HepG2 (cell line): ENCODE results near the gene CPEB4. TPM values are rescaled to one million over a fixed set of nuclear protein-coding genes. Genes with fewer than 3 reads are reported as not detected.

Experiments used
- ATAC-seq: fragments of 200-7000 bp; cut with Tn5 transposase; 3 replicates; pipeline ENCODE4 v1.9.1; 2020; ENCODE audit warnings: mild to moderate bottlenecking, moderate library complexity
- BruUV-seq: library from RNA; stranded (reverse); fragments of 400-500 nt; replicated peaks from 2 replicates; lab custom pipeline; 2021; lab: Mats Ljungman, UMichigan
- CTCF ChIA-PET: fragments of 300-600 bp; formaldehyde crosslinking; extraction: SDS; loops from one replicate; lab custom pipeline; 2021; ENCODE audit warnings: low total read pairs, inconsistent platforms, low intra/inter-chr PET ratio; lab: Yijun Ruan, JAX
- POLR2A ChIA-PET: fragments of 350-600 bp; sonication (Branson Sonifier 250); formaldehyde crosslinking; loops from one replicate; lab custom pipeline; 2020; ENCODE audit warnings: antibody characterized with exemption, inconsistent platforms; lab: Yijun Ruan, JAX
- DNase-seq: peaks from one replicate; pipeline ENCODE4 v3.0.0-alpha.2; 2015; ENCODE audit warnings: low spot score
- FAIRE-seq: peaks from 3 replicates; lab custom pipeline; 2011; peaks lifted over from hg19 to GRCh38; lab: Jason Lieb, UNC
- H2AFZ ChIP-seq: one replicate; pipeline ENCODE4 v1.6.1; 2011; ENCODE audit warnings: low read length, inconsistent platforms
- H3K27ac ChIP-seq: fragments of 300-600 bp; 3 replicates; pipeline ENCODE4 v1.8.0; 2011; ENCODE audit warnings: mixed run types, mild to moderate bottlenecking, mixed read lengths, low read length, inconsistent platforms; ENCODE audit not compliant: insufficient read depth; ENCODE audit errors: extremely low read length
- H3K27me3 ChIP-seq, 2 experiments: fragments of 200-600 bp in 1 of 2; 2 replicates in 1 of 2; 3 replicates in 1 of 2; pipeline versions ENCODE4 v1.6.0 to v1.8.0; 2011; ENCODE audit warnings: low read length in 2 of 2, mild to moderate bottlenecking in 2 of 2, moderate library complexity in 2 of 2, inconsistent platforms in 1 of 2; ENCODE audit not compliant: insufficient read depth in 2 of 2, control insufficient read depth in 1 of 2
- H3K36me3 ChIP-seq, 2 experiments: fragments of 200-600 bp in 1 of 2; replicated peaks in 1 of 2; 2 replicates in 1 of 2; 3 replicates in 1 of 2; pipeline versions ENCODE4 v1.5.1 to v1.8.0; 2011; ENCODE audit warnings: low read length in 2 of 2, inconsistent platforms in 1 of 2; ENCODE audit not compliant: insufficient read depth in 2 of 2, control insufficient read depth in 1 of 2
- H3K4me1 ChIP-seq: 2 replicates; pipeline ENCODE4 v1.5.1; 2012; ENCODE audit warnings: low read length, inconsistent platforms; ENCODE audit not compliant: insufficient read depth
- H3K4me2 ChIP-seq: 2 replicates; pipeline ENCODE4 v1.6.0; 2011; ENCODE audit warnings: low read depth, low read length, inconsistent platforms
- H3K4me3 ChIP-seq, 3 experiments: fragments of 200-600 bp in 1 of 3; sonication (generic), shearing (Covaris generic) in 1 of 3; replicated peaks in 1 of 3; 2 replicates each; pipeline ENCODE4 v1.5.1; 2011 to 2016; ENCODE audit warnings: low read length in 3 of 3, inconsistent platforms in 2 of 3, low read depth in 2 of 3, mild to moderate bottlenecking in 2 of 3, control low read depth in 1 of 3, mixed read lengths in 1 of 3; ENCODE audit not compliant: insufficient read depth in 1 of 3
- H3K79me2 ChIP-seq: one replicate; pipeline ENCODE4 v1.6.1; 2011; ENCODE audit warnings: low read length, inconsistent platforms; ENCODE audit not compliant: insufficient read depth
- H3K9ac ChIP-seq: 2 replicates; pipeline ENCODE4 v1.6.0; 2011; ENCODE audit warnings: mild to moderate bottlenecking, low read depth, low read length, inconsistent platforms; ENCODE audit not compliant: insufficient read depth
- H3K9me3 ChIP-seq: 2 replicates; pipeline ENCODE4 v1.5.1; 2012; ENCODE audit warnings: mild to moderate bottlenecking, low read length
- H4K20me1 ChIP-seq: 2 replicates; pipeline ENCODE4 v1.6.0; 2011; ENCODE audit warnings: inconsistent platforms, mild to moderate bottlenecking, low read length, moderate library complexity; ENCODE audit not compliant: insufficient read depth
- NPAS2 ChIP-seq: sonication (generic); formaldehyde crosslinking; IDR thresholded peaks from 2 replicates; pipeline ENCODE4 v1.8.0; 2022; ENCODE audit warnings: mild to moderate bottlenecking, missing genetic modification reagents, borderline replicate concordance
- TARDBP ChIP-seq: sonication (generic); formaldehyde crosslinking; IDR thresholded peaks from 2 replicates; pipeline ENCODE4 v1.8.0; 2022; ENCODE audit warnings: mild to moderate bottlenecking, missing genetic modification reagents
- ZNF746 ChIP-seq: sonication (generic); formaldehyde crosslinking; IDR thresholded peaks from 2 replicates; pipeline ENCODE4 v1.8.0; 2022; ENCODE audit warnings: mild to moderate bottlenecking, missing genetic modification reagents
- WGBS: methylation state at CpG from one replicate; pipeline ENCODE4 v1.1.6; 2017; ENCODE audit warnings: low lambda C conversion rate; 5-methylcytosine and 5-hydroxymethylcytosine counted together
- in situ Hi-C: cut with HindIII; loops from 2 replicates; pipeline ENCODE4 v1.10.0; 2017; ENCODE audit warnings: low pct_unique_long_range_greater_than_20kb; ENCODE audit not compliant: extremely low pct_ligation_motif_present
- intact Hi-C: fragments of 100-400 bp; cut with micrococcal nuclease; formaldehyde crosslinking; loops from one replicate; pipeline ENCODE4 v1.10.0; 2022; ENCODE audit not compliant: unreplicated experiment
- polyA plus RNA-seq, 8 experiments: library from polyadenylated mRNA; depleted of rRNA in 3 of 8; stranded (reverse) in 7 of 8; unstranded in 1 of 8; fragments of >200 nt; fragmentation: Illumina TruSeq in 4 of 8; extraction: Trizol in 4 of 8; gene quantifications; 2 replicates each; pipeline versions ENCODE4 v1.2.1 to v1.2.3, GENCODE V29; 2011 to 2016; ENCODE audit warnings: low read depth in 4 of 8, missing spikeins in 1 of 8, mixed read lengths in 1 of 8; ENCODE audit not compliant: insufficient read depth in 1 of 8
- total RNA-seq, 5 experiments: library from RNA; depleted of rRNA; stranded (reverse); fragments of >200 nt; fragmentation: Illumina TruSeq; extraction: Trizol; gene quantifications; 2 replicates each; pipeline ENCODE4 v1.2.3, GENCODE V29; 2016; ENCODE audit warnings: low read depth in 1 of 5
- TF ChIP-seq, protein P1 (sequence below): sonication (generic); formaldehyde crosslinking; conservative IDR thresholded peaks from 2 replicates; pipeline ENCODE4 v1.4.0; 2020; ENCODE audit warnings: missing genetic modification reagents
- TF ChIP-seq, protein P2 (sequence below): IDR thresholded peaks from 2 replicates; pipeline ENCODE4 v1.6.1; 2012; ENCODE audit warnings: low read length, improper control_type of control experiment
- TF ChIP-seq, protein P3 (sequence below): sonication (generic); formaldehyde crosslinking; IDR thresholded peaks from 2 replicates; pipeline ENCODE4 v1.4.0; 2020; ENCODE audit warnings: missing genetic modification reagents
- TF ChIP-seq, protein P4 (sequence below): IDR thresholded peaks from 2 replicates; pipeline ENCODE4 v1.6.1; 2016; ENCODE audit warnings: control low read depth
- TF ChIP-seq, protein P5 (sequence below): sonication (generic); formaldehyde crosslinking; IDR thresholded peaks from 2 replicates; pipeline ENCODE4 v1.5.1; 2020; ENCODE audit warnings: mild to moderate bottlenecking, missing genetic modification reagents

Gene CPEB4
- total and polyA plus RNA-seq, 2 of the 13 experiments (the other 11 are each of a cell fraction or from before 2014, with no cell fraction given) = 7.7 to 26.7 TPM

DNA sequence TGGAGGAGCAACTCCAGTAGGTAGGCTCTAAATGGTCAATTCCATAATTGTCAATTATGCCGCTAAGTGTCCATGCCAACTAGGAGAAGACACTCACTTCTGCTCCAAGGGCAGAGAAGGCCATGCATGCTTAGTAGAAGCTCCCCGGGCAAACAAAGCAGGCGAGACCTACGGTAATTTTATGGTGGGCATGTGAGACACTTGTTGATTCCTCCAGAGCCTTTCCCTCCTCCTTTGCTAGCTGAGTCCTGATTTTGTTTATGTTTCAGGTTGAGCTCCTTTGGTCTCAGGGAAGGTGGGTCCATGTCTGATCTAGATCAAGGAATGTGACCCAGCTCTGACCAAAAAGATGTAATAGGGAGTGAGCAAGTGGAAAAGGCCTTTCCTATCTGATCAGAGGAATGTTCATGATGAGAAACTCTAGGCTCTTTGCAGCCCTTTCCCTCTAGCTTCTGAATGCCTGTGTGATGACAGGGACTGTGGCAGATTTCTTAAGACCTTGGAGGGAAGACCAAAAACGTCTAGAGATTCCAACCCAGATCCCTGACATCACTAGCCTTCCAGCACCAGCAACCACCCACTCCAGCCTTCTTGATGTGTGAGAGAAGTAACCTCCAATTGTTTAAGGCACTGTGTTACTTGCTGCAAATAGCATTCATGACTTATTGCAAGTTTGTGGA, 7.7 kb upstream of the CPEB4 start:
- FAIRE-seq = no peak
- in situ Hi-C loops = no loop called here
- H3K4me2 ChIP-seq = no peak overlapping the region
- H3K79me2 ChIP-seq = no peaks in the 10 kb centered on the region
- H3K4me1 ChIP-seq = peaks cover 52% of the 10 kb centered on the region
- no peak overlapping the region for H2AFZ ChIP-seq
- TF ChIP-seq, protein P1, sequence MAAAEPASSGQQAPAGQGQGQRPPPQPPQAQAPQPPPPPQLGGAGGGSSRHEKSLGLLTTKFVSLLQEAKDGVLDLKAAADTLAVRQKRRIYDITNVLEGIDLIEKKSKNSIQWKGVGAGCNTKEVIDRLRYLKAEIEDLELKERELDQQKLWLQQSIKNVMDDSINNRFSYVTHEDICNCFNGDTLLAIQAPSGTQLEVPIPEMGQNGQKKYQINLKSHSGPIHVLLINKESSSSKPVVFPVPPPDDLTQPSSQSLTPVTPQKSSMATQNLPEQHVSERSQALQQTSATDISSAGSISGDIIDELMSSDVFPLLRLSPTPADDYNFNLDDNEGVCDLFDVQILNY (CRISPR knock-in tag) = no peak
- TF ChIP-seq ZNF746 (CRISPR knock-in tag) (no peak), TARDBP (CRISPR knock-in tag) (no peak), NPAS2 (CRISPR knock-in tag) (no peak)
- TF ChIP-seq, protein P2, sequence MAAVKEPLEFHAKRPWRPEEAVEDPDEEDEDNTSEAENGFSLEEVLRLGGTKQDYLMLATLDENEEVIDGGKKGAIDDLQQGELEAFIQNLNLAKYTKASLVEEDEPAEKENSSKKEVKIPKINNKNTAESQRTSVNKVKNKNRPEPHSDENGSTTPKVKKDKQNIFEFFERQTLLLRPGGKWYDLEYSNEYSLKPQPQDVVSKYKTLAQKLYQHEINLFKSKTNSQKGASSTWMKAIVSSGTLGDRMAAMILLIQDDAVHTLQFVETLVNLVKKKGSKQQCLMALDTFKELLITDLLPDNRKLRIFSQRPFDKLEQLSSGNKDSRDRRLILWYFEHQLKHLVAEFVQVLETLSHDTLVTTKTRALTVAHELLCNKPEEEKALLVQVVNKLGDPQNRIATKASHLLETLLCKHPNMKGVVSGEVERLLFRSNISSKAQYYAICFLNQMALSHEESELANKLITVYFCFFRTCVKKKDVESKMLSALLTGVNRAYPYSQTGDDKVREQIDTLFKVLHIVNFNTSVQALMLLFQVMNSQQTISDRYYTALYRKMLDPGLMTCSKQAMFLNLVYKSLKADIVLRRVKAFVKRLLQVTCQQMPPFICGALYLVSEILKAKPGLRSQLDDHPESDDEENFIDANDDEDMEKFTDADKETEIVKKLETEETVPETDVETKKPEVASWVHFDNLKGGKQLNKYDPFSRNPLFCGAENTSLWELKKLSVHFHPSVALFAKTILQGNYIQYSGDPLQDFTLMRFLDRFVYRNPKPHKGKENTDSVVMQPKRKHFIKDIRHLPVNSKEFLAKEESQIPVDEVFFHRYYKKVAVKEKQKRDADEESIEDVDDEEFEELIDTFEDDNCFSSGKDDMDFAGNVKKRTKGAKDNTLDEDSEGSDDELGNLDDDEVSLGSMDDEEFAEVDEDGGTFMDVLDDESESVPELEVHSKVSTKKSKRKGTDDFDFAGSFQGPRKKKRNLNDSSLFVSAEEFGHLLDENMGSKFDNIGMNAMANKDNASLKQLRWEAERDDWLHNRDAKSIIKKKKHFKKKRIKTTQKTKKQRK = no peak
- TF ChIP-seq, protein P3, sequence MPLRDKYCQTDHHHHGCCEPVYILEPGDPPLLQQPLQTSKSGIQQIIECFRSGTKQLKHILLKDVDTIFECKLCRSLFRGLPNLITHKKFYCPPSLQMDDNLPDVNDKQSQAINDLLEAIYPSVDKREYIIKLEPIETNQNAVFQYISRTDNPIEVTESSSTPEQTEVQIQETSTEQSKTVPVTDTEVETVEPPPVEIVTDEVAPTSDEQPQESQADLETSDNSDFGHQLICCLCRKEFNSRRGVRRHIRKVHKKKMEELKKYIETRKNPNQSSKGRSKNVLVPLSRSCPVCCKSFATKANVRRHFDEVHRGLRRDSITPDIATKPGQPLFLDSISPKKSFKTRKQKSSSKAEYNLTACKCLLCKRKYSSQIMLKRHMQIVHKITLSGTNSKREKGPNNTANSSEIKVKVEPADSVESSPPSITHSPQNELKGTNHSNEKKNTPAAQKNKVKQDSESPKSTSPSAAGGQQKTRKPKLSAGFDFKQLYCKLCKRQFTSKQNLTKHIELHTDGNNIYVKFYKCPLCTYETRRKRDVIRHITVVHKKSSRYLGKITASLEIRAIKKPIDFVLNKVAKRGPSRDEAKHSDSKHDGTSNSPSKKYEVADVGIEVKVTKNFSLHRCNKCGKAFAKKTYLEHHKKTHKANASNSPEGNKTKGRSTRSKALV (CRISPR knock-in tag) = no peak
- TF ChIP-seq, protein P4, sequence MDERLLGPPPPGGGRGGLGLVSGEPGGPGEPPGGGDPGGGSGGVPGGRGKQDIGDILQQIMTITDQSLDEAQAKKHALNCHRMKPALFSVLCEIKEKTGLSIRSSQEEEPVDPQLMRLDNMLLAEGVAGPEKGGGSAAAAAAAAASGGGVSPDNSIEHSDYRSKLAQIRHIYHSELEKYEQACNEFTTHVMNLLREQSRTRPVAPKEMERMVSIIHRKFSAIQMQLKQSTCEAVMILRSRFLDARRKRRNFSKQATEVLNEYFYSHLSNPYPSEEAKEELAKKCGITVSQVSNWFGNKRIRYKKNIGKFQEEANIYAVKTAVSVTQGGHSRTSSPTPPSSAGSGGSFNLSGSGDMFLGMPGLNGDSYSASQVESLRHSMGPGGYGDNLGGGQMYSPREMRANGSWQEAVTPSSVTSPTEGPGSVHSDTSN (CRISPR knock-in tag) = no peak
- TF ChIP-seq, protein P5, sequence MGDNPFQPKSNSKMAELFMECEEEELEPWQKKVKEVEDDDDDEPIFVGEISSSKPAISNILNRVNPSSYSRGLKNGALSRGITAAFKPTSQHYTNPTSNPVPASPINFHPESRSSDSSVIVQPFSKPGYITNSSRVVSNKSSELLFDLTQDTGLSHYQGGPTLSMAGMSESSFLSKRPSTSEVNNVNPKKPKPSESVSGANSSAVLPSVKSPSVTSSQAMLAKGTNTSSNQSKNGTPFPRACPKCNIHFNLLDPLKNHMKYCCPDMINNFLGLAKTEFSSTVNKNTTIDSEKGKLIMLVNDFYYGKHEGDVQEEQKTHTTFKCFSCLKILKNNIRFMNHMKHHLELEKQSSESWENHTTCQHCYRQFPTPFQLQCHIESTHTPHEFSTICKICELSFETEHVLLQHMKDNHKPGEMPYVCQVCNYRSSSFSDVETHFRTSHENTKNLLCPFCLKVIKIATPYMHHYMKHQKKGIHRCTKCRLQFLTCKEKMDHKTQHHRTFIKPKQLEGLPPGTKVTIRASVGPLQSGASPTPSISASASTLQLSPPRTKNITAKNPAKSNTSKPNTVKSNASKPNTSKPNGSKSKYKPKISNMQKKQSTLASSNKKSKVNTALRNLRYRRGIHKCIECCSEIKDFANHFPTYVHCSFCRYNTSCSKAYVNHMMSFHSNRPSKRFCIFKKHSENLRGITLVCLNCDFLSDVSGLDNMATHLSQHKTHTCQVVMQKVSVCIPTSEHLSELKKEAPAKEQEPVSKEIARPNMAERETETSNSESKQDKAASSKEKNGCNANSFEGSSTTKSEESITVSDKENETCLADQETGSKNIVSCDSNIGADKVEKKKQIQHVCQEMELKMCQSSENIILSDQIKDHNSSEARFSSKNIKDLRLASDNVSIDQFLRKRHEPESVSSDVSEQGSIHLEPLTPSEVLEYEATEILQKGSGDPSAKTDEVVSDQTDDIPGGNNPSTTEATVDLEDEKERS = no peak
- 44% methylated on average over 4 of the region's 5 CpGs for WGBS
- DNase-seq = no peak
- no TSS peak for BruUV-seq
- H3K27ac ChIP-seq = no peak overlapping the region
- no peaks in the 10 kb centered on the region for H3K27me3 ChIP-seq
- H3K9me3 ChIP-seq = no peaks in the 10 kb centered on the region
- intact Hi-C loops = no loop called here
- ChIA-PET POLR2A (interaction anchor here (1.1 to 3.0 kb wide), 2 partner anchors 8 to 55 kb away, joined by 4 to 9 read pairs; partner anchors contain the start of gene CPEB4), CTCF (no interaction called here)
- H3K4me3 ChIP-seq = no peak overlapping the region
- no peaks in the 10 kb centered on the region for H3K36me3 ChIP-seq
- ATAC-seq = no peak
- no peaks in the 10 kb centered on the region for H4K20me1 ChIP-seq
- H3K9ac ChIP-seq = no peak overlapping the region
